Suprapubic skin (tissue), 4 donors: ENCODE measurements around the gene IGLL5.

Source experiments
- EP300 ChIP-seq: sonication (generic); formaldehyde crosslinking; IDR thresholded peaks from one replicate; pipeline ENCODE4 v1.6.1; 2017; ENCODE audit warnings: antibody characterized with exemption
- POLR2AphosphoS5 ChIP-seq, 3 donors: sonication (generic); formaldehyde crosslinking; IDR thresholded peaks; one replicate each; pipeline ENCODE4 v1.6.1; 2017; ENCODE audit warnings: antibody characterized with exemption in 3 of 3
- TF ChIP-seq, protein P1 (sequence below), 2 donors: fragments of 200-600 bp in 1 of 2; fragments of 450-650 bp in 1 of 2; sonication (generic) in 1 of 2; IDR thresholded peaks; one replicate each; pipeline ENCODE4 v1.5.1; 2016 to 2019; ENCODE audit warnings: antibody characterized with exemption in 2 of 2, mild to moderate bottlenecking in 1 of 2, moderate library complexity in 1 of 2

DNA sequence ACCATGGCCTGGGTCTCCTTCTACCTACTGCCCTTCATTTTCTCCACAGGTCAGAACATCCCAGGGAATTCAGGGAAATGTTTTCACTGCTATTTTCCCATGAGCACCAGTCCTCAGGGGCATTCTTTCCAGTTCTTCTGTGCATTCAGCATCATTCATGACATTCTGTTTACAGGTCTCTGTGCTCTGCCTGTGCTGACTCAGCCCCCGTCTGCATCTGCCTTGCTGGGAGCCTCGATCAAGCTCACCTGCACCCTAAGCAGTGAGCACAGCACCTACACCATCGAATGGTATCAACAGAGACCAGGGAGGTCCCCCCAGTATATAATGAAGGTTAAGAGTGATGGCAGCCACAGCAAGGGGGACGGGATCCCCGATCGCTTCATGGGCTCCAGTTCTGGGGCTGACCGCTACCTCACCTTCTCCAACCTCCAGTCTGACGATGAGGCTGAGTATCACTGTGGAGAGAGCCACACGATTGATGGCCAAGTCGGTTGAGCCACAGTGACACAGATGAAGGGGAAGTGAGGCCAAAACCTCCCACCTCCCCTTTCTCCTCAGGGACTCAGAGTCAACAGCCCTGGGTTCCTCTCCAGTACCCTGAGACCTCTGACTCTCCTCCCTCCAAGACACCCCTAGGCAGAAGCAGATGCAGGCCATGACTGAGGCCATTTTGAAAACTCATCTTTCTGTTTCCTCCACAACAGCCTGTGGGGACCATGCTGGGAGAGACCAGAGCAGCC, 15.9 kb upstream of the IGLL5 start:
- TF ChIP-seq, protein P1, sequence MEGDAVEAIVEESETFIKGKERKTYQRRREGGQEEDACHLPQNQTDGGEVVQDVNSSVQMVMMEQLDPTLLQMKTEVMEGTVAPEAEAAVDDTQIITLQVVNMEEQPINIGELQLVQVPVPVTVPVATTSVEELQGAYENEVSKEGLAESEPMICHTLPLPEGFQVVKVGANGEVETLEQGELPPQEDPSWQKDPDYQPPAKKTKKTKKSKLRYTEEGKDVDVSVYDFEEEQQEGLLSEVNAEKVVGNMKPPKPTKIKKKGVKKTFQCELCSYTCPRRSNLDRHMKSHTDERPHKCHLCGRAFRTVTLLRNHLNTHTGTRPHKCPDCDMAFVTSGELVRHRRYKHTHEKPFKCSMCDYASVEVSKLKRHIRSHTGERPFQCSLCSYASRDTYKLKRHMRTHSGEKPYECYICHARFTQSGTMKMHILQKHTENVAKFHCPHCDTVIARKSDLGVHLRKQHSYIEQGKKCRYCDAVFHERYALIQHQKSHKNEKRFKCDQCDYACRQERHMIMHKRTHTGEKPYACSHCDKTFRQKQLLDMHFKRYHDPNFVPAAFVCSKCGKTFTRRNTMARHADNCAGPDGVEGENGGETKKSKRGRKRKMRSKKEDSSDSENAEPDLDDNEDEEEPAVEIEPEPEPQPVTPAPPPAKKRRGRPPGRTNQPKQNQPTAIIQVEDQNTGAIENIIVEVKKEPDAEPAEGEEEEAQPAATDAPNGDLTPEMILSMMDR (IDR thresholded peaks at IDR 0.05) = no peak
- TF ChIP-seq POLR2AphosphoS5 (IDR thresholded peaks at IDR 0.05) (no peak), EP300 (no peak)
